Loucy (cell line): ENCODE measurements around the gene GTSF1L.

Experiments
- CTCF ChIP-seq: fragments of 200-600 bp; sonication (generic); conservative IDR thresholded peaks from 2 replicates; pipeline ENCODE4 v1.5.1; 2014; ENCODE audit warnings: mild to moderate bottlenecking, antibody characterized with exemption, low read length
- EZH2phosphoT487 ChIP-seq: fragments of 200-600 bp; IDR thresholded peaks from 2 replicates; pipeline ENCODE4 v1.6.1; 2018; ENCODE audit warnings: antibody characterized with exemption, mild to moderate bottlenecking, moderate library complexity, borderline replicate concordance

GRCh38 chr20:43728686-43729255, 2.0 kb upstream of the GTSF1L start:
- TF ChIP-seq CTCF, result no peak
- no peak for TF ChIP-seq EZH2phosphoT487
